Measurements from ENCODE around the gene SETBP1.

SETBP1 gene

DNA sequence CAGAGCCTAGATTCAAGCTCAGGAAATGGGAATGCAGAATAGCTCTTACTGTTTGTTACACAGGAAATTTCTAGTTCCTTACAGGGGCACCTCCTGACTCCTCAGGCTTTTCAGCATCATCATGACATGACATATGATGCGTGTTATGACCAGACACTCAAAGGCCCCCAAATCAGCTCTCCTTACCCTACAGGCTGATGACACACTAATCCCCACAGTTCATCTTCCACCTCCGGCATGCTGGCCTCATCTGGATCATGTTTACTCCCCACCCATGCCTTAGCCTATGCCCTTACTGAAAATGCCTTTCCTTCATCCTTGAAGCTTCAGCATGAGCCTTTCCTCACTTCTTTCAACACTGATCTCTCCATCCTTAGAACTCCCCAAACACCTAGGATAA lies 356.9 kb downstream of the SETBP1 start:
- no peak for DNase-seq (ENCODE audit: low read depth)

DNA sequence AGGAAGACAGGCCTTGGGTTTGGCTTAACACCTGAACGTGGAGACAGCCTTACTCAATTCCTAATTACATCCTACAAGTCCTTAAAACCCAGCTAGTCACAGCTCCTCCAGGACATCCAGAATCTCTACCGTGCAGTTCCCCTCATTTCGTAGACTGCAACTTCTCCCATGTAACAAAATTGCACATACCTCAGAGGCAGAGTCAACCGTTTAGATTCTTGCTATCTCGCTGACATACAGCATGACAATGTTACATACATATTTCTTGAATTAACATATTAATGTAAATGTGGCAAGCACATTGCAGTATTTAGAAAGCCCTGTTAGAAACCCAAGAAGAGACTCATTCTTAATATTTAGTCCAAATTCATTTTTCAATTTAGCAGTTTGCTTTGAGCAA lies 358.7 kb downstream of the SETBP1 start:
- DNase-seq (ENCODE audit: low read depth): no peak

DNA sequence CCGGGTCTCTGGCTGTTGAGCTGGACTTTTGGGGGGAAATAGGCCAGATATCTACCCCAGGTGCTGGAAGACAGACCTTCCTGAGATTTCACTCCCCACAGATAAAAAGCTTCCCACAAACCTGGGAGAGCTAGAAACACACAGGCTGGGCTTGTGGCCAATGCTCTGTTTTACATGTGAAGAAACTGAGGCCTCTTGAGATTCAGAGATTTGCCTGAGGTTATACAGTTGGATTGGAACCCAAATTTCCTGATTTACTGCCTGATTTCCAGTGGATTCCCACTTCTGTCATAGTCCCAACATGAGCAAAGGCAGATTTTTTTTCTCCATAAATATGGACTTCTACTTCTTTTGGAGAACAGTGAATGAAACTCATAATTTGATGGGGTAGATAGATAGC lies 360.2 kb downstream of the SETBP1 start:
- no peak for DNase-seq (ENCODE audit: low read depth)

DNA sequence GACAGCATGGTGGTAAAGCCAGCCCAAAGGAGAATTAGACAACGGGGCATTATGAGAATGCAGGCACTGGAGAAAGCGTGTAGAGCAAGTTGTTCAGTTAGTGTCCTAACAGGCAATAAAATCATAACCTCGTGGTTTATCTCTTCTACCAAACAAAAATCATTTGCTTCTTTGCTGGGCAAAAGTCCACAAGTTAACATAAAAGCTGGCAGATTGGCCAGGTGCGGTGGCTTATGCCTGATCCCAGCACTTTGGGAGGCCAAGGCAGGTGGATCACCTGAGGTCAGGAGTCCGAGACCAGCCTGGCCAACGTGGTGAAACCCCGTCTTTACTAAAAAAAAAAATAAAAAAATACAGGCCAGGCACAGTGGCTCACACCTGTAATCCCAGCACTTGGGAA lies 364.1 kb downstream of the SETBP1 start:
- DNase-seq (ENCODE audit: low read depth): no peak

DNA sequence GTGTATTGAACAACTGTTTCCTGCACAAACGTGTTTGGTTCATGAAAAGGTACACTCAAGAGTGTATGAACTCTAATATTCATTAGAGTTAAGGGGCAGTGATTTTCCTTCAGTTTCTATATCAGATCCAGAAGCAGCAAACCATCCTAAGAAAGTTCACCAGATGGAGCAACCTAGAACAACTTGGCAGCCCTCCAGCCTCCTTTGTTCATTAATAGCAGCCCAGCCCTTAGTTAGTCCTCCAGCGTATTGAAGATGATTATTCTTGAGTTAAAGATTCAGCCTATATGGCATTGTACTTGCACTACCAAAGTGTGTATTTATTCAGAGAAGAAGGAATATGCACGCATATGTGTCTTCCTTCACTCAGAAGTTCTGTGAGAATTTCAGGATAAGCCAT lies 365.5 kb downstream of the SETBP1 start:
- no peak for DNase-seq (ENCODE audit: low read depth)

DNA sequence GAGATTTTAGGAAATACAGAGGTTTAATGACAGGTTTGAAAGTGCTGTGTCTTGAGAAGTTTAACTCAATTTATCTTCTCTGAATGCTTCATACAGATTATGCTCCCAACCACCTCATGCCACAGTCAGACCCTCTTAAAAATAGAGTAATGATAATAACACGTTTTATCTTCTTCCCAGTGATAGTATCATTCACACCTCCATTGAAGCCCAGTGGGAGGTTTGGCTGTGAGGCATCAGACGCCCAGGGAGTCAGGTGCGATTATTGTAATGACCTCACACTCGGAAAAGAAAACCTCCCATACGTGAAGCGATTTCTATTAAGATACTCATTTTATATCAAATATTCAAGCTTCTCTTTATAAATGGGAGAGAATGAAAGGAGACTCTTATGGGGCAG lies 366.3 kb downstream of the SETBP1 start:
- DNase-seq (ENCODE audit: low read depth): no peak

DNA sequence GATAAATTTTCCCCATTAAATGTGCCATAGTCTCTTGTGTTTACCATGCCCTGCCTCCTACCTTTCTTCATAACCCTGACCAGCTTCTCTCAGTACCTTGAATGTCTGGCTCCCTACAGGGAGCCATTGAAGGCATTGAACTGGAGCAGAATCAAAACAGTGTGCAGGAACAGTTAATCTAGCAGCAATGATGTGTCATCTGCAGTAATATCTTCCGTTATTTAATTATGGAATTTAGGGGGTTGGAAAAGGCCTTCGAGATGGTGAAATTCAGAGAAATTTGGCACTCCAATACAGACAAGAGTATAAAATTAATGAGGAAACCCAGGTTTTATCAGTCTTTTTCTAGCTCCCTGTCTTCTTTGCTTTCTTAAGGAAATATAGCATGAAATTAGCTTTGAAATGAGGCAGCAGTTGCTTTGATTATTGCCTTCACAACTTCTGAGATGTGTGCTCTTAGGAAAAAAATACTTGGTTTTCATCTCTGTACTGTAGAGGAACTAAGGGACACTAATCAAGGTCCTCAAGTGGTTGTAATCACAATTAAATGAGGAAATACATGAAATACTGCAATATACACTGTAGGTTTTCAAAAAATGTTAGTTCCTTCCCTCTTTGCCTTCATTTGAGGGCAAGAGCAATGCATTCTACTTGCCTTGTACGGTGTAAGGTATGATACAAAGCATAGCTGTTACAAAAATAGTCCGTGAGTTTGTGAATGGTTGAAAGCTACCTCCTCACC lies 369.1 kb downstream of the SETBP1 start:
- no peak for DNase-seq (ENCODE audit: low read depth)

DNA sequence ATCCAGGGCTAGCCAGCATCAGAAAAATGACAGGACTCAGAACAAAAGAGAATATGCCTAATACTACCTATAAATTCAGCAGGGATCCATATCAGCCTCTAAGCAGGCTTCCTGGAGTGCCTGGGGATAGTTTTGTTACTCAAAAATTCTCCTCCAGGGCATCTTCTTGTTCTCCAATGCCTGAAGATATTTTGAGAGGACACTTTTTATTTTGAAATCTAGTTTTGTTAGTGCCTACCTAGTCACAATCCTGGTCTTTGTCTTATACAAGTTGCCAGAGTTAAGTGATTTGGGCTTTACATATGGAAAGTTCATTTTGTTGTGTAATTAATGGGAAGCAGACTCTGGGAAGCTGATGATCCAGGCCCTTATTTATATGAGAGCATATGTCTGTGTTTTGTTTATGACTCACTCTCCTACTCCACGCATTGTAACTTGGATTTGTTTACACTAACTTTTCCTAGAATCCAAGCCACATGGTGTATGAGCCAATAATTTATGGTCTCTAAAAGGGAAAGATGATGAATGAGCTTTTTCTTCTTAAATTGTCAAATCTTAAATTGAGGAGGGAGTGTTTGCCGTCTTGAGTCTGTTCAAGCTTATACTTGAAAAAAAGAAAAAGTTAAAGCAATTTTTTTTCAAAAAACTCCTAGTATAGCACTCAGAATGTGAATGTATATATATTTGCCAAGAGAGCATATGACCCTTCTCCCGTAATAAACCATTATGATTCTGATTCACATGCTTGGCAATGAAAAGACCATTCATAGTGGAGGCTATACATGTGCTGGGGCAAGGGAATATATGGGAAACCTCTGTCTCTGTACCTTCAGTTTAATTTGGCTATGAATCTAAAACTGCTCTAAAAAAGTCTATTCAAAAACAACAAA lies 370.3 kb downstream of the SETBP1 start:
- DNase-seq (ENCODE audit: low read depth): no peak

DNA sequence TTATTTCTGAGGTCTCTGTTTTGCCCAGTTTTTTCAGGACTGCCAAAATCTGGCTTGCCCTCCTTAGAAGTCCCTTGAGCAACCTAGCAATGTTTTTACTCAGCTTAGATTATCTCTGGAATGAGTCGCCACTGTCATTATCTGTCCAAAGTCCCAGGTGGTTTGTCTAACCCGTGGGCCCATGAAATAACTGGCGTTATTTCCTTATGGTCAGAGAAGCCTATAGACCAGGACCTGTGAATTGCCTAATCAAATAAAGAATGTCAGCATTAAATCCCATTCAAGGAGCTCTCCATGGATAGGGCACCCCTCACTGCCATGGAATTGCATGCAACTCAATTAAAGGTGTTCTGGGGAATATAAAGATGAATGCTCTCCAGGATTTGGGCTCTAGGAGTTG lies 373.9 kb downstream of the SETBP1 start:
- DNase-seq (ENCODE audit: low read depth): no peak

DNA sequence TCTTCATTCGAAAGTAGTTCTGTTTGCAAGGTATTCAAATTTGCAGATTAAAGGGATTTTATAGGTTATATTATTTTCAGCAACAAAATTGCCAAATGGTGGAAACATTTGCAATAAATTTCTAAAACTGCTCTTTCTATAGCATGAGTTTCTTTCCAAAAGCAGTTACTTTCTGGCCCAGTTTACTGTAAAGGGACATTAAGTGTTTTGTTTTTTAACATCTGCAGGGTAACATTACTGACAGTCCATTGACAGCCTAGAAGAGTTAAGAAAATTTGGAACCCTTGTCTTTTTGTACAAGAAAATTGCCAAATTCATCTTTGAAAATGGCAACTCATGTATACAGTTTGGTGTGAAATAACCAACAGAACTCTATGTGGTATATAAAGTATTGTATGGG lies 375.1 kb downstream of the SETBP1 start:
- DNase-seq (ENCODE audit: low read depth): no peak

DNA sequence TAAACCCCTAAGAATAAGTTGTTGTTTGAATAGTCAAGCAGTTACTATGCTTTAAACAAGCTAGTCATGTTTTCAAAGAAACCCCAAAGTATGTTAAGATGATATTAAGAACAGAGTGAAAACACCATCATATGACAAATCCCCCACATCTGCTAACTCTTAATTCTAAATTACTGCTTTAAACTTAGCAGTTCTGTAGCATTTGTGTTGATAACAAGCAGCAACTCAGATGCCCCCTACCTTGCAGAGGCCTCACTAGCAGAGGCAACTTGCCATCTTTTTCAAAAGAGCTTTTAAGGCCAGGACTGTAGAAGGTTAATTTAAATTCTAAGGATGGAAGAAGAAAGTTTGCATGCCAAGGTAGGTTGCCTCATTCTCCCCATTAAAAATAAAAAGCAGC lies 376.2 kb downstream of the SETBP1 start:
- no peak for DNase-seq (ENCODE audit: low read depth)

DNA sequence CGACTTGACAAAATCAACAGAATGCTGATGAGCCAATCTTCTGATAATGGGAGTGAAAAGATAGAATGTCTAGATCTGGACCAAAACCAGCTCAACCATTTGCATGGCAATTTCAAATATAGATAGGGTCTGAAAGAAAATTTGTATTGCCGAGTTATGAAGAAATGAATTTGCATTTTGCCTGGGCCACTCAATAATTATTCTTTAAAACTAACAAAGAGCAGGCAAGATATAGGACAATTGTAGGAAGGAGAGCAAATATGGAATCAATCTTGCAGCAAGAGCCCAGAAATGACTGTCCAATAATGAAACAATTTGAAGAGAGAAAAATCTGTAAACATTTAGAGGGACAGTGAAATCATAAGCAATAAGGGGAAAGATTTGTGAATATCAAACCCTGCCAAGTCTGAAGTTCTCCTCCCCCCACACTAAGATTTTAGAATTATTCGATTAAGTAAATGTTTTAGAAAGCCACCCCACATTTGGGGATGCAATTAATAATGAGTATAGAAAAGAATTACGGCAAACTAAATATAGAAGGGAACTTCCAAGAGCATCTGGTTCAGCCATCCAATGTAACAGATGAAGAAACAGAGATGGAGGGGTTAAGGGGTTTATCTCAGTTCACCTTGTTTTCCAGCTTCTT lies 377.4 kb downstream of the SETBP1 start:
- DNase-seq (ENCODE audit: low read depth): no peak

DNA sequence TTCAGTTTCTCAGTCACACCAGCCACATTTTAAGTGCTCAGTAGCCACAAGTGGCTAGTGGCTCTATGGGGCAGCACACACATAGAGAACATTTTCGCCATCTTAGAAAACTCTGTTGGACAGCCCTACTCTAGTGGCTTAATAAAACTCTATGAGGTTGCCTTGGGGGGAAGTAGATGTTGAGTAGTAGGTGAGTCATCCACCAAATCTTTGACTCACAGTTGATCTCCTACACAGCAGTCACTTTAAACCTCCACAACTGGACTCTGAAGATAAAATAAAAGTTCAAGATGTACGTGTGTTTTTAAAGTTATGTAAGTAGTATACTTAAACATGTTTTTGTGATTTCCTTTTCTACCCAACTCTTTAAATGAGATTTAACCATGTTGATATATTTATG lies 379.0 kb downstream of the SETBP1 start:
- DNase-seq (ENCODE audit: low read depth): no peak

DNA sequence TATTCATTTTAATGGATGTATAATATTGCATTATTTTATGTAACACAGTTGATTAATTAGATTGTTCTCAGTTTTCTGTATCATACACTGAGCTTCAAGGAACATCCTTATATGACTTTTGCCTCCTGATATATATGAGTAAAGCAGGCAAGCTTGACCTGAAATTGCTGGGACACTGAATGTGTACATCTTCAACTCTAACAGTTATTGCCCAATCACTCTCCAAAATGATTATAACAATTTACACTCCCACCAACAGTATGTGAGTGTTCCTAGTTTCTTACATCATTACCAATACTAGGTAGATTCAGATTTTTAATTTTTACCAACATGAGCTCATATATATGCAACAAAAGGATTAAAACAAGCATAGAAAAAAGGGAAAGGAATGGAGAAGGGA lies 379.4 kb downstream of the SETBP1 start:
- DNase-seq (ENCODE audit: low read depth): no peak

DNA sequence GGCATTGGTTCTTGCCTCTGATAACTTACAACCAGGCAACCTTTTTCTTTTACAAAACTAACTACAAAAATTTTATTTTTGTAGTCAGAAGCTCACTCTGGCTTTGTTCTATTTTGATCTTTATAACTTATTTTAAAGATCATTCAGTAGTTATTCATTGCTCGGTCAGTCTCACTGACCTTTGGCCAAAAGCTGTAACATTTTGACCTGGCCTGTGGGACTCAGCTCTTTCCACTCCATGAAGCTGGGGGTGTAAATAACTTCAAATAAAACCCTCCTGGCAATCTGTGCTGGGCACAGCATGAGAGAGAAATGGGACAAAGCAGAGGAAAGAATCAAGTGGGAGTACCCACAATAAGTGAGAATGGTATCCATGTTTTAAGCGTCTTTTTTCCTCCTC lies 380.7 kb downstream of the SETBP1 start:
- no peak for DNase-seq (ENCODE audit: low read depth)

DNA sequence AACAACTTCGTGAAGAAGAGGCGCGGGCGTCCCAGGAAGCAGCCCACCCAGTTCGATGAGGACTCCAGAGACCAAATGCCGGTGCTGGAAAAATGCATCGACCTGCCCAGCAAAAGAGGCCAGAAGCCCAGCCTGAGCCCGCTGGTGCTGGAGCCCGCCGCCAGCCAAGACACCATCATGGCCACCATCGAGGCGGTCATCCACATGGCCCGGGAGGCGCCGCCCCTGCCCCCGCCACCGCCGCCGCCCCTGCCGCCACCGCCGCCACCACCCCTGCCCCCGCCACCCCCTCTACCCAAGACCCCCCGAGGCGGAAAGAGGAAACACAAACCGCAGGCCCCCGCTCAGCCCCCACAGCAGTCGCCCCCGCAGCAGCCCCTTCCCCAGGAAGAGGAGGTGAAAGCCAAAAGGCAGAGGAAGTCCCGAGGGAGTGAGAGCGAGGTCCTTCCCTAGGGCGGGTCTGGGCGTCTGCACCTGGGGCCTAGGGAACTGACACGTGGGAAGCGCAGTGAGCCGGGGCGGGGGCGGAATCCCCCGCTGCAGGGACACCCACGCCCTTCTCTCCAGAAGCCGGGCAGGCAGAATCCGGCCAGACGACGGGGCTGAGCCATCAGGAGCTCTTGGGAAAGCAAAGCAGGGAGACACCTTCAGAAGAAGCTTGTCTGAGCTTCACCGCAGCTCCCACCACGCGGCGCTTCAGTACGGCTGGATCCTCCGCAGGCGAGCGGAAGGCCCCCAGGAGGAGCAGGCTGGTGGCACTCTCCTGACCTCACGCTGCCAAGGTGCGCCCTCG lies 382.8 kb downstream of the SETBP1 start:
- no peak for DNase-seq (ENCODE audit: low read depth)

DNA sequence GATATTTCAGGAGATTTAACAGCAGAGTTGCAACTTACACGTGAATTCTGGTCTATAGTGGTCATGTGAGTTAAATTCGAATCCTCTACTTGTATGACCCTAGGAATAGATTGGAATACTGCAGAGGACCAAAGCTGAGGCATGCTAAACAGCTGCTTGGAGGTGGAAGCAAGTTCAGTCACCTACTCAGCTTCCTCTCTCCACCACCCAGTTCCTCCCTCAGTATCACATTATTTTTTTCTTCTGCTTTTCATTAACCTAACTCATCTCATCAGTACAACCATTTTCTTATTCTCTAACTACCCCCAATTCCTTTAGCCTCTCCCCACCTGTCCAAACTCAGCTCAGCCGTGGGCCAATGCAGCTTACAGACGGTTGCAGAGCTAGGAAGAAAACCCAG lies 385.5 kb downstream of the SETBP1 start:
- DNase-seq (ENCODE audit: low read depth): no peak

DNA sequence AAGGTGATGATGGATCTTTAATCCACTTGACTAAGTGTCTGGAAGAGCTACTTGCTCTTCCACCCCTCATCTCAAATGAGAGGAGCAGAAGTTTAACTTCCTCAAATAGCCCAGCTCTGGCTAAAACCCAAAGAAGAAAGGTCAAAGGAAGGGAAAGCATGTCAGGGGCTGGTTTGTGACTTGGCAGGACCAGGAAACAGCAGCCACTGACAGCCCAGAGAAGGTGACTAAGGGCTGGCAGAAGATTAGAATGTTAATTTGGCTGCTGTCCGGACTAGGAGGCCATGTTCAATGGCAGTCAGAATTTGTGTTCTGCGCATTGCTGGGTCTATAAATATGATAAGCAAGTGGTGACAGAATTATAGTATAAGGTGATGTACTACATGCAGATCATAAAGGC lies 386.2 kb downstream of the SETBP1 start:
- no peak for DNase-seq (ENCODE audit: low read depth)

DNA sequence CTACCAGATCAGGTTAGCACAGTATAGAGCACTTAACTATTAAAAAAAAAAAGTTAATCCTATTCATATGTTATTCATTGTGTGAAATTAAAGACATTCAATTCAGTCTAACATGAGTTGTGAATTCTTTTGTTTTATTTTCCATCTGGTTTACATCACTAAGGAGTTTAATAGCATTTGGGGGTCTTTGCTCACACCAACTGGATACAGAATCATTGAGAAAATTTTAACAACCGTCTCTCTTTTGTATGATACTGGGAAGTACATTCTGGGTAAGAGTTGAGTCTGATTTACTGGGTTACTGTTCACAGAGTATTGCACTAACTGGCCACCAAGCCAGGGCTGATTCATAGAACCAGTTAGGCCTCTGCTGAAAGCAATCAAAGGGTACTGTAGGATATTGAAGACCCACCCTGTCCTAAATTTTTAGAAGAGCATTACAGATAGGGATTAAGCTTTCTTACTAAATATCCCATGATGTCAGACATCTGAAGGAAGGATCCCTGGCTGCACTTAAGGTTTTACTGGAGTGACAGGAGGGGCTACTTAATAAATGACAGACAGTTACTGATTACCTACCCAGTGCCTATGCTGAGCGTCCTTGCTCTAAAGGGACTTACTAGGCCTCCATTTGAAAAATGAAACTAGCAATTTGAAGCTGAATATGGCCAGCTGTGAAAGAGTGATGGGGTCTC lies 387.9 kb downstream of the SETBP1 start:
- no peak for DNase-seq (ENCODE audit: low read depth)

DNA sequence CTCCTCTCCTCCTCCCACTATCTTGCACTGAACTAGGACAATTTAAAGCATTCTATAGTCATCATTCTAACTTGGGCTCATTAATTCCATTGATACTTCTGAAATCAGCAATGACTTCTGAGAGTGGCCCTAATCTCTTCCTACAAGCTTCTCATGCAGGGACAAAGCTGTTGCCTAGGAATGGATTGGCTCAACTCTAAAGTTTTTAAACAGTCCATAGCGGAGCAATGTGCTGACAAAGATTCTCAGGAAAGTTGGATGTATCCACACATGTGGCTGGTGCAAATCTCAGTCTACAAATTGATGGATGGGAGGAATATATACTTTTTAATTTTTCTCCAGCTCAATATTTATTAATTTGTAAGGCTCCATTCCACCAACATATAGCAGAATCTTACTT lies 388.9 kb downstream of the SETBP1 start:
- DNase-seq (ENCODE audit: low read depth): no peak

DNA sequence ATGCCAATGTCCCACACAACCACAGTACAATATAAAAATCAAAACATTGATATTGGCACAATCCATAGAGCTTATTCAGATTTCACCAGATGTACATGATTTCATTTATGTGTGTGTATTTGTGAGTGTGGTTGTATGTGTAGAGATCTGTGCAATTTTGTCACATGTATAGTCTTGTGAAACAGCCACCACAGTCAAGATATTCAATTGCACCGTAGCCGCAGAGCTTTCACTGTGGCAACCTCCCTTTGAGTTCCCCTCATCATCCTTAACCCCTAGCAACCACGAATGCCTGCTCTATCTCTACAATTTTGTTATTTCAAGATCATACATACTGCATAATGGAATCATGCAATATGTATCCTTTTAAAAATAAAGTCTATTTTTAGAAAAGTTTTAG lies 391.3 kb downstream of the SETBP1 start:
- no peak for DNase-seq (ENCODE audit: low read depth)

DNA sequence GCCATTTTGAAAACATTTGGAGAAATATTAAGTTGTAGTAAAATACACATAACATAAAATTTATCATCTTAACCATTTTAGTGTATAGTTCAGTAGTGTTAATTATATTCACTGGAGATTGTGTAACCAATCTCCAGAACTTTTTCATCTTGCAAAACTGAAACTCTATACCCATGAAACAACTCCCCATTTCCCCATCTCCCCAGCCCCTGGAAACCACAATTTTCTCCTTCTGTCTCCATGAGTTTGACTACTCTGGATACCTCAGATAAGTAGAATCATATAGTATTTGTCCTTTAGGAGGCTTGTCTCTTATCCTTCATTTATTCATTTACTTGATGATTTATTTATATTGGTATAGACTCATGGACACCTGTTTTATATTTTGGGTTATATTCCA lies 392.9 kb downstream of the SETBP1 start:
- DNase-seq (ENCODE audit: low read depth): no peak
